HG03439 (cell line): ENCODE results near the gene DIS3L2.
"Not testable (repeated sequence)": the region's sequence is repeated elsewhere in the genome, so short reads cannot be mapped to it uniquely, and the experiment has no call there.

Experiments
- ATAC-seq: cut with Tn5 transposase; IDR thresholded peaks from one replicate; pipeline ENCODE4 v1.9.1; 2021; ENCODE audit warnings: mild to moderate bottlenecking, moderate library complexity; ENCODE audit not compliant: unreplicated experiment

Gene DIS3L2

DNA sequence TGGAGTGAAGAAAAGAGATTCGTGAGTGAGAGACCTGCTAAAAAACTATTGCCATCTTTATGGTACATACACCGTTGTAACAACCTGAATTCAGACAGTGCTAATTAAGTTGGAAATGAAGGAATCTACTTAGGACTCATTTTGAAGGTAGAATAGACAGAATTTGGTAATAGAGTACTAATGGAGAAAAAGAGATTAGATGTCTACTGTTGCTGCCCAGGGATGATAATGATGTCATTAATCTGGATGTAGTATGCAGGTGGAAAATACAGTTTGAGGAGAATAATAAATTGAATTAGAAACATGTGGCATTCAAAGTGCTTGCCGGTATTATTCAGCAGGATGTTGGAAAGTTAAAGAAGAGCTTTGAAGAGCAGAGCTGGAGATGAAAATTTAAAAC is 44.7 kb downstream of the DIS3L2 start:
- no peak for ATAC-seq

DNA sequence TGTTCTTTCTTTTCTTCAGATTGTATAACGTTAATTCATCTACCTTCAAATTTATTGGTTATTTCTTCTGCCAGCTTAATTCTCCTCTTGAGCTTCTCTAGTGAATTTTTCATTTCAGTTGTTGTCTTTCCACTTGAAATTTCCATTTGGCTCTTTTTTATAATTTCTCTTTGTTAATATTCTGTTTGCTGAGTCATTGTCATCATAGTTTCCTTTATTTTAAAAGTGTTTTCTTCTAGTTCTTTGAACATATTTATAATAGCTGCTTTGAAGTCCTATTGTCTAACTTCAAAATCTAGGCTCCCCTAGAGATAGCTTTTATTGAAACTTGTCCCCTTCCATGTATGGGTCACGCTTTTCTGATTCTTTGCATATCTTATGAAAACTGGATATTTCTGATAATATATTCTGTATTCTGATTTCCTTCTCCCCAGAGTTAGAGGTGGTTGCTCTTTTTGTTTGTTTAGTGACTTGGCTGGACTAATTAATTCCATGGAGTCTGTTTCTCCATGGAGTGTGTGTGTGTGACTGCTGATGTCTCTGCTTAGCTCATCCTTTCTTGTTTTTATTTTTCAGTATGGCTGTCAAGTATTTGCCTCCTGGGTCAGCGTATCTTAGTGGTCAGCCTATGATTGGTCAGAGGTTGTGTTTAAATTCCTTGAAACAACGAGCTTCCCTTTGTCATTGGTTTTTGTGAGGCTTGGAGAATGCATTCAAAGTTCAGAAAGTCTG is 47.6 kb downstream of the DIS3L2 start:
- no peak for ATAC-seq

- no peak for ATAC-seq
These were observed 48.2 kb downstream of the DIS3L2 start for GRCh38 chr2:232009639-232010274.

DNA sequence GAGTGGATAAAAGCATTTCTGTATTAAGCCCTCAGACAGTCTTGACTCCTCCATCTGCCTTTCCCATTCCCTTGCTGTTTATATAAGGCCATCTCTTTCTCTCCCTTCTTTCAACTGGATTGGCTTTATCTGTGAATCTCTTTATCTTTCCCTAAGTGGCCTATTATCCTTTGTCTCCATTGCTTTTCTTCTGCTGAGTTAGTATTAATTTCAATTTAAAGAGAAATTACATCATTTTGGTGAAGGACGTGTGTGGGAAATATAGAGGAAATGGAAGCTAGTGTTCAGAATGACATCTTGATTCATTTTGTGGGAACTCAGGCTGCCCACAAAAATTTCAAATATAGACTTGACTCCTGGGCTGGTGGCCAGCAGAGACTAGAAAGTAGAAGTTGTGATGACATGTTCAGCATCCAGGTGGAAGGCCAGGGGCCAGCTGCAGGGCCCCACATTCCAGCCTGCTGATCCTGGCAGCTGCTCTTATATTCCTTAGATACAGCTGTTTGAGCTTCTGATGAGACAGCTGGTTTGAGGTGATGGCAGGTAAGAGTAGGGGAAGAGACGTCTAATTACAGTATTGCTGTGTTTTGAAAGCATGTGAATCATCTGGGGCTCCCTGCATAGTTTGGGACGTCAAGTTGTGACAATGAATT is 52.3 kb downstream of the DIS3L2 start:
- ATAC-seq, result no peak

- no peak for ATAC-seq
These were observed 53.2 kb downstream of the DIS3L2 start for GRCh38 chr2:232014681-232015080.

- ATAC-seq, result no peak
These were observed 56.7 kb downstream of the DIS3L2 start for GRCh38 chr2:232018181-232018580.

- no peak for ATAC-seq
These were observed 61.2 kb downstream of the DIS3L2 start for GRCh38 chr2:232022718-232023117.

DNA sequence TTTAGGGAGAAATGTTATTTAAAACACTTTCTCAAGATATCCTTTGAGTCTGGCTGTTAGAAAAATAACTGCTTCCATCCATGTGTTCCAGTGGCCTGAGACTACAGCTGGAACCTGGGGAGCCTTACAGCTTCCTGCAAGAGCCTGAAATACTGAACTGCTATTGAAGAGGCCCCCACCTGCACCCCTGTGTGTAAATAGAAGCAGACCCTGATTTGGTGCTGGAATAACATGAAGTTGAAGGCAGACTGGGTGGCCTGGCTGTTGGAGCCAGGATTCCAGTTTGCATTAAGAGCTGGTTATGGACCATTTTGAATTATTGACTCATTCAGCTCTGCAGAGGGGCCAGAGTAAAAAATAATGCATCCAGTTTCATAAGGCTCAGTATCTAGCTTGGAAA is 61.9 kb downstream of the DIS3L2 start:
- no peak for ATAC-seq

- ATAC-seq, result no peak
These were observed 62.9 kb downstream of the DIS3L2 start for GRCh38 chr2:232024457-232024856.

GRCh38 chr2:232026910-232027309 is 65.4 kb downstream of the DIS3L2 start:
- ATAC-seq, result peak; percentile 96

DNA sequence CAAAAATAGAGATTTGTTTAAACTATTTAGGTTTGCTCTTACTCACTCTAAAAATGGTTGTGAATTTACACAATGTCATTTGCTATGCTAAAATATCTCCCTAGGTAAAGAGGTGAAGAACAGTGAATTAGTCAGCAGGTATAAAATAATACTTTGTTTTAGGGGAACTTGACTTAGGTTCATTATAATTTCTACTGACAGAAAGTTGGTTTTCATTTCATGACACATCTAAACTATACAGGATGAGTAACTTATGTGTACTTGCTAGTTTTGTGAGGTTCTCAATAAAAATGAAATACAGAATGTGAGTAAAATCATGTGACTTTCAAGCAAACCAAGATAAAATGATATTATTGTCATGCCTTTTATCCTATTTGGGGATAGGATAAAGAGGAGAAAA is 66.0 kb downstream of the DIS3L2 start:
- ATAC-seq, result peak; percentile 7

GRCh38 chr2:232028071-232028470 is 66.6 kb downstream of the DIS3L2 start:
- no peak for ATAC-seq

- ATAC-seq, result no peak
These were observed 67.1 kb downstream of the DIS3L2 start for GRCh38 chr2:232028631-232029030.

GRCh38 chr2:232029346-232029745 is 67.8 kb downstream of the DIS3L2 start:
- ATAC-seq, result no peak

- ATAC-seq, result no peak
These were observed 68.7 kb downstream of the DIS3L2 start for GRCh38 chr2:232030229-232030628.

GRCh38 chr2:232035292-232035691 is 73.8 kb downstream of the DIS3L2 start:
- ATAC-seq, result not testable (repeated sequence)

- not testable (repeated sequence) for ATAC-seq
These were observed 75.4 kb downstream of the DIS3L2 start for GRCh38 chr2:232036876-232037275.

DNA sequence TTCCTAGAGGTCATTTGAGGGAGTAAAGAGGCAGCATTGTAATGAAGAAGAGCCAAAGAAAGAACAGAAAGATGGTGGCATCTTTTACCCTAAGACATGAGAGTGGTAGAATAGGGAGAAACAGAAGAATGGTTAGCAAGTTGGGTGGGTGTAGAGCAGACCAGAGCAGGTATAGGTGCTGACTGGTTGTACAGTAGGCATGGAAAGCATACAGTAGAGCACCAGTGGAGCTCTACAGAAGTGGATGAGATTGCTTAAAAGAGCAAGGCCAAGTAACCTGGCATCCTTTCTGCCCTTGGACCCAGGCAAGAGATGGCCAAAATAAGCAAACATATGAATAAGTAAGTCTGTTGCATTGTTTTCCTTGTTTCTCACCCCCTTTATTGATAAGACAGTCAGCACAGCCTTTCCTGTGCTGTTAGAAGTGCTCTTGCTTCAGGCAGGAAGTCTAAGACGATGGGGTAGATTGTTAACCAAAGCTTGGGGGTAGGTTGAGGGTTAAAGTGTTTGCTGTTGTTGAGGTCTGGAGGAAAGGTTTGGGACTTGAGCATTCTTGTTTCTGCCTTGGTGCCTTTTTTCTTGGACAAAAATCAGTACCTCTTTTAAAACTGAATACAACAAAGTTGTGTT is 76.9 kb downstream of the DIS3L2 start:
- ATAC-seq, result no peak

- ATAC-seq, result no peak
These were observed 77.5 kb downstream of the DIS3L2 start for GRCh38 chr2:232038881-232039485.

- no peak for ATAC-seq
These were observed 81.5 kb downstream of the DIS3L2 start for GRCh38 chr2:232042911-232043574.

- ATAC-seq, result no peak
These were observed 82.5 kb downstream of the DIS3L2 start for GRCh38 chr2:232043966-232044365.
